Measurements from ENCODE around the gene SNX9.

DNA sequence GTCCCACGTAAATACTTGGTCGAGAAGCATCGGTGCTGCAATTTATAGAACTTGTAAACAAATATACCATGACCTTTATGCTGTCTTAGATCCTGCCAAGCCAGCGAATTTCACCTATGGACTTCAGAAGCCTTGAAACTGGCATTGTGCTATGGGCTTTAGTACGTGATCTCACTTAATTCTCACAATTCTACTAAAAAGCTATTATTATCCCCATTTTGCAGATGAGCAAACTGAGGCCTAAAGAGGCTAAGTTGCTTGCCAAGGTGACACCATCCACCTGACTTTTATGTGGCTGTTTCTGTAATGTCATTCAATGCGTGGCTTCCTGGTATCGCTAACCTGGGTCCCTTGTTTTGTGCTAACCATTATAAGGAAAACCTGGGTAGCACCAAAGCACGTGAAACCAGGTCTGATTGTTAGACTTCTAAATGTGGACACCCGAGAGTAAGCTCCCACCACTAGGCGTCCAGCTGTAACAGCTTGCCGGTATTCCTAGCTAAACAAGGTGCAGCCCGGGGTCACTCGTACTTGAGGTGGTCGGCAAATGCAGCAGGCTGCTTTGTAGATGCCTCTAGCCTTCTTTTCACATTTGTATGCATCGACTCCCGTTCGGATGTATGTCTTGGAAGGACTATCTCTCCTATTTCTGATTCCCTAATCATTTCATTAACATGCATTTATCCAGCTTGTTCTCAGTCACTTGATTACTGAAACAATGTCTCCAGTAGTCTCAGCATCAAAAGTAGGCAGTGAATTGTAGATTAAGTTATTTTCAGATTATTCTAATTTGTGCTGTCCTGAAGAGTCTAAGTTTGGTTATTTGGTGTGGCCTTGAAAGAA lies 159.7 kb downstream of the SNX9 start:
- TF ChIP-seq, protein P1, sequence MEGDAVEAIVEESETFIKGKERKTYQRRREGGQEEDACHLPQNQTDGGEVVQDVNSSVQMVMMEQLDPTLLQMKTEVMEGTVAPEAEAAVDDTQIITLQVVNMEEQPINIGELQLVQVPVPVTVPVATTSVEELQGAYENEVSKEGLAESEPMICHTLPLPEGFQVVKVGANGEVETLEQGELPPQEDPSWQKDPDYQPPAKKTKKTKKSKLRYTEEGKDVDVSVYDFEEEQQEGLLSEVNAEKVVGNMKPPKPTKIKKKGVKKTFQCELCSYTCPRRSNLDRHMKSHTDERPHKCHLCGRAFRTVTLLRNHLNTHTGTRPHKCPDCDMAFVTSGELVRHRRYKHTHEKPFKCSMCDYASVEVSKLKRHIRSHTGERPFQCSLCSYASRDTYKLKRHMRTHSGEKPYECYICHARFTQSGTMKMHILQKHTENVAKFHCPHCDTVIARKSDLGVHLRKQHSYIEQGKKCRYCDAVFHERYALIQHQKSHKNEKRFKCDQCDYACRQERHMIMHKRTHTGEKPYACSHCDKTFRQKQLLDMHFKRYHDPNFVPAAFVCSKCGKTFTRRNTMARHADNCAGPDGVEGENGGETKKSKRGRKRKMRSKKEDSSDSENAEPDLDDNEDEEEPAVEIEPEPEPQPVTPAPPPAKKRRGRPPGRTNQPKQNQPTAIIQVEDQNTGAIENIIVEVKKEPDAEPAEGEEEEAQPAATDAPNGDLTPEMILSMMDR (IDR thresholded peaks at IDR 0.05): peak in 4 of 5 experiments; percentile 28 to 61 (median 48)
- TF ChIP-seq POLR2A (IDR thresholded peaks at IDR 0.05) (no peak), EP300 (IDR thresholded peaks at IDR 0.05; ENCODE audit: low read depth) (no peak)

All from transverse colon (tissue), 3 donors.